Panc1 (cell line): ENCODE measurements around the gene MAP3K13. TPM values are rescaled to one million over a fixed set of nuclear protein-coding genes. Genes with fewer than 3 reads are reported as not detected.

ENCODE experiments used
- ATAC-seq: fragments of 200-7000 bp; cut with Tn5 transposase; 2 replicates; pipeline ENCODE4 v1.9.1; 2020; ENCODE audit warnings: mild to moderate bottlenecking, moderate library complexity
- BruUV-seq: library from RNA; stranded (reverse); fragments of 400-500 nt; replicated peaks from 2 replicates; lab custom pipeline; 2021; lab: Mats Ljungman, UMichigan
- CTCF ChIA-PET: fragments of 300-600 bp; sonication (Branson Sonifier 250); formaldehyde crosslinking; loops from one replicate; lab custom pipeline; 2022; ENCODE audit warnings: antibody characterized with exemption; lab: Charles Lee
- POLR2A ChIA-PET: fragments of 300-600 bp; sonication (Branson Sonifier 250); formaldehyde crosslinking; loops from one replicate; lab custom pipeline; 2022; ENCODE audit warnings: antibody characterized with exemption; lab: Charles Lee
- DNase-seq: peaks from one replicate; pipeline ENCODE4 v3.0.0-alpha.2; 2010; ENCODE audit warnings: low read depth, low spot score
- H3K27ac ChIP-seq: 2 replicates; pipeline ENCODE4 v1.5.1; 2011; ENCODE audit warnings: mild to moderate bottlenecking, low read length, inconsistent platforms
- H3K27me3 ChIP-seq: fragments of 200-500 bp; sonication (Bioruptor generic); 2 replicates; pipeline ENCODE4 v1.6.0; 2014; ENCODE audit warnings: low read length, inconsistent platforms; ENCODE audit not compliant: control insufficient read depth, insufficient read depth
- H3K36me3 ChIP-seq: fragments of 200-500 bp; sonication (Bioruptor generic); 2 replicates; pipeline ENCODE4 v1.5.1; 2014; ENCODE audit warnings: inconsistent platforms, mild to moderate bottlenecking, low read length, moderate library complexity; ENCODE audit not compliant: control insufficient read depth, insufficient read depth
- H3K4me1 ChIP-seq: 2 replicates; pipeline ENCODE4 v1.5.1; 2011; ENCODE audit warnings: inconsistent platforms, mild to moderate bottlenecking, low read length, moderate library complexity; ENCODE audit not compliant: control insufficient read depth, insufficient read depth
- H3K4me3 ChIP-seq, 2 experiments: 2 replicates each; pipeline ENCODE4 v1.5.1; 2011 to 2012; ENCODE audit warnings: low read depth in 2 of 2, low read length in 2 of 2, mild to moderate bottlenecking in 2 of 2, inconsistent platforms in 1 of 2, moderate library complexity in 1 of 2
- H3K9me3 ChIP-seq: fragments of 200-500 bp; sonication (Bioruptor generic); 2 replicates; pipeline ENCODE4 v1.5.1; 2014; ENCODE audit warnings: low read depth, mild to moderate bottlenecking, inconsistent platforms, low read length, moderate library complexity; ENCODE audit not compliant: control insufficient read depth, insufficient read depth
- POLR2AphosphoS5 ChIP-seq: IDR thresholded peaks from 2 replicates; pipeline ENCODE4 v1.6.1; 2012; ENCODE audit warnings: mild to moderate bottlenecking, low read depth, low read length, moderate library complexity
- REST ChIP-seq, 2 experiments: IDR thresholded peaks; 2 replicates each; pipeline ENCODE4 v1.6.1; 2011 to 2012; ENCODE audit warnings: low read depth in 2 of 2, control low read depth in 1 of 2, low read length in 1 of 2, mild to moderate bottlenecking in 1 of 2, moderate library complexity in 1 of 2; ENCODE audit not compliant: insufficient read depth in 1 of 2
- SIN3A ChIP-seq: IDR thresholded peaks from 2 replicates; pipeline ENCODE4 v1.6.1; 2012; ENCODE audit warnings: low read depth, mild to moderate bottlenecking, low read length, moderate library complexity, borderline replicate concordance; ENCODE audit not compliant: insufficient read depth
- TCF7L2 ChIP-seq: IDR thresholded peaks from 2 replicates; pipeline ENCODE4 v1.6.1; 2011; ENCODE audit warnings: mild to moderate bottlenecking, low read depth, low read length, inconsistent platforms
- in situ Hi-C: cut with HindIII; loops from 2 replicates; pipeline ENCODE4 v1.10.0; 2016; ENCODE audit warnings: low sequenced_read_pairs, low pct_unique_long_range_greater_than_20kb
- intact Hi-C: fragments of 100-400 bp; cut with micrococcal nuclease; formaldehyde crosslinking; loops from one replicate; pipeline ENCODE4 v1.10.0; 2022; ENCODE audit not compliant: unreplicated experiment
- total RNA-seq: library from RNA; stranded (reverse); gene quantifications from one replicate; pipeline ENCODE4 v1.2.1, GENCODE V29; 2021; ENCODE audit not compliant: unreplicated experiment
- TF ChIP-seq, protein P1 (sequence below): fragments of 450-650 bp; IDR thresholded peaks from 2 replicates; pipeline ENCODE4 v1.5.1; 2017; ENCODE audit warnings: mild to moderate bottlenecking

Gene MAP3K13
- total RNA-seq, 1 experiment from 2014 or later: 26.6 TPM

- no TSS peak for BruUV-seq
- intact Hi-C loops (no loop called here), in situ Hi-C loops (no loop called here)
- TF ChIP-seq TCF7L2 (no peak), SIN3A (no peak), REST (IDR thresholded peaks at IDR 0.05; ENCODE audit: insufficient read depth in 1 of 2, low read depth in 2 of 2, low read length in 1 of 2) (no peak), POLR2AphosphoS5 (no peak)
- TF ChIP-seq, protein P1, sequence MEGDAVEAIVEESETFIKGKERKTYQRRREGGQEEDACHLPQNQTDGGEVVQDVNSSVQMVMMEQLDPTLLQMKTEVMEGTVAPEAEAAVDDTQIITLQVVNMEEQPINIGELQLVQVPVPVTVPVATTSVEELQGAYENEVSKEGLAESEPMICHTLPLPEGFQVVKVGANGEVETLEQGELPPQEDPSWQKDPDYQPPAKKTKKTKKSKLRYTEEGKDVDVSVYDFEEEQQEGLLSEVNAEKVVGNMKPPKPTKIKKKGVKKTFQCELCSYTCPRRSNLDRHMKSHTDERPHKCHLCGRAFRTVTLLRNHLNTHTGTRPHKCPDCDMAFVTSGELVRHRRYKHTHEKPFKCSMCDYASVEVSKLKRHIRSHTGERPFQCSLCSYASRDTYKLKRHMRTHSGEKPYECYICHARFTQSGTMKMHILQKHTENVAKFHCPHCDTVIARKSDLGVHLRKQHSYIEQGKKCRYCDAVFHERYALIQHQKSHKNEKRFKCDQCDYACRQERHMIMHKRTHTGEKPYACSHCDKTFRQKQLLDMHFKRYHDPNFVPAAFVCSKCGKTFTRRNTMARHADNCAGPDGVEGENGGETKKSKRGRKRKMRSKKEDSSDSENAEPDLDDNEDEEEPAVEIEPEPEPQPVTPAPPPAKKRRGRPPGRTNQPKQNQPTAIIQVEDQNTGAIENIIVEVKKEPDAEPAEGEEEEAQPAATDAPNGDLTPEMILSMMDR: no peak
- no peaks in the 10 kb centered on the region for H3K4me1 ChIP-seq
- H3K27me3 ChIP-seq: no peaks in the 10 kb centered on the region
- no peak for ATAC-seq
- POLR2A ChIA-PET: no interaction called here
- DNase-seq: no peak
- H3K36me3 ChIP-seq: peaks cover 8% of the 10 kb centered on the region
- CTCF ChIA-PET: interaction anchor here (0.6 kb wide), 1 partner anchor 373 kb away, joined by 4 read pairs; no protein-coding TSS in a partner anchor
- H3K4me3 ChIP-seq: no peak overlapping the region
- H3K27ac ChIP-seq: no peak overlapping the region
- H3K9me3 ChIP-seq: no peaks in the 10 kb centered on the region
Observed at GRCh38 chr3:185489462-185489861, 126.5 kb downstream of the MAP3K13 start.

DNA sequence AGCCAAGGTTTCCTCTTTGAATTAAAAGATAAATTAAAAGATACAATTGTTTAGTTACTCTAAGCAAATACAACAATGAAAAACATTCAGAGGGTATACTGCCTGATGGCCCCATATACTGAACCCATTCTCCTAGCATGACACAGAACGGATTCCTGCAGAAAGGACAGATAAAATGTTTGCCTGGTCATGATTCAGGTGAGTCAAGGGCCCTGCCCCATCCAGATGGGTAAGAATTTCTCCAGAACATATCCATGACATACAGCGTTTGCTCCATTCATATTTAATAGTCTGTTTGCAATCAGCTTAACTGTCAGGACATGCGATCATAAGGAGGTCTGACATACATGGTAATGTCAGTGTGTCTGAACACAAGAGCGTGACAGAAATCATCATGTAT lies 127.3 kb downstream of the MAP3K13 start:
- no TSS peak for BruUV-seq
- H3K36me3 ChIP-seq: peaks cover 11% of the 10 kb centered on the region
- no peaks in the 10 kb centered on the region for H3K4me1 ChIP-seq
- H3K9me3 ChIP-seq: no peaks in the 10 kb centered on the region
- DNase-seq: no peak
- no peak for ATAC-seq
- in situ Hi-C loops (no loop called here), intact Hi-C loops (no loop called here)
- ChIA-PET CTCF (interaction anchor here (0.6 kb wide), 1 partner anchor 123 kb away, joined by 3 read pairs; no protein-coding TSS in a partner anchor), POLR2A (no interaction called here)
- no peaks in the 10 kb centered on the region for H3K27me3 ChIP-seq
- no peak overlapping the region for H3K27ac ChIP-seq
- TF ChIP-seq, protein P1: no peak
- TF ChIP-seq REST (IDR thresholded peaks at IDR 0.05; ENCODE audit: insufficient read depth in 1 of 2, low read depth in 2 of 2, low read length in 1 of 2): no peak
- no peak overlapping the region for H3K4me3 ChIP-seq
